ENCODE measurements around the gene PBXIP1. TPM values are rescaled to one million over a fixed set of nuclear protein-coding genes. Genes with fewer than 3 reads are reported as not detected.
A peak's percentile ranks its signal among the peaks of the same experiment; 100 is the strongest.

PBXIP1 gene
- total and polyA plus RNA-seq, 10 of the 15 experiments (the other 5 are each of a cell fraction or from before 2014, with no cell fraction given) = 0.63 to 25.6 (median 15.4) TPM

- TF ChIP-seq SUPT20H (IDR thresholded peaks at IDR 0.05; ENCODE audit: borderline replicate concordance, control insufficient read depth, low read depth, low read length) (no peak), HDGF (IDR thresholded peaks at IDR 0.05) (no peak), BRCA1 (IDR thresholded peaks at IDR 0.05; ENCODE audit: low read depth, low read length) (0 out of 2 replicates have a peak, but pooled peaks have one; percentile 20), IKZF2 (IDR thresholded peaks at IDR 0.05) (peak; percentile 77 to 80; a peak in 3 of 4 replicates), MYC (IDR thresholded peaks at IDR 0.05; ENCODE audit: insufficient read depth, insufficient read length, insufficient replicate concordance, low read length, severe bottlenecking) (no peak), RFX5 (IDR thresholded peaks at IDR 0.05; ENCODE audit: low read depth, low read length) (peak; percentile 51; the same call in 1 of the 2 replicates), STAT3 (IDR thresholded peaks at IDR 0.05; ENCODE audit: low read depth, low read length) (no peak), EGR1 (IDR thresholded peaks at IDR 0.05; ENCODE audit: borderline replicate concordance in 1 of 2, low read depth in 2 of 2, low read length in 2 of 2) (peak in 1 of 2 experiments; percentile 56; a peak in 2 of 3 replicates), PAX8 (IDR thresholded peaks at IDR 0.05) (no peak), ETV6 (conservative IDR thresholded peaks at IDR 0.05 in 1 of 2, IDR thresholded peaks at IDR 0.05 in 1 of 2; ENCODE audit: borderline replicate concordance in 1 of 2, low read depth in 1 of 2) (0 out of 4 replicates have a peak, but pooled peaks of 1 of the 2 experiments have one; percentile 31), SREBF1 (IDR thresholded peaks at IDR 0.05; ENCODE audit: low read length) (peak; percentile 98), ELK1 (IDR thresholded peaks at IDR 0.05; ENCODE audit: low read depth, low read length) (0 out of 2 replicates have a peak, but pooled peaks have one; percentile 48), BCL11A (IDR thresholded peaks at IDR 0.05; ENCODE audit: low read depth, low read length) (no peak; the same call in 1 of the 2 replicates), MYB (IDR thresholded peaks at IDR 0.05; ENCODE audit: borderline replicate concordance, low read depth, low read length) (no peak), CBFB (IDR thresholded peaks at IDR 0.05; ENCODE audit: low read depth) (peak; percentile 24; the same call in 1 of the 2 replicates), WRNIP1 (IDR thresholded peaks at IDR 0.05; ENCODE audit: borderline replicate concordance, low read depth, low read length) (no peak), KLF5 (IDR thresholded peaks at IDR 0.05; ENCODE audit: partially characterized antibody) (peak; percentile 99), REST (IDR thresholded peaks at IDR 0.05; ENCODE audit: low read depth, low read length) (no peak), FOXM1 (IDR thresholded peaks at IDR 0.05; ENCODE audit: low read depth, low read length) (no peak), POLR2A (IDR thresholded peaks at IDR 0.05; ENCODE audit: low read depth, low read length) (0 out of 2 replicates have a peak, but pooled peaks have one; percentile 28), SMAD5 (IDR thresholded peaks at IDR 0.05; ENCODE audit: low read depth) (peak; percentile 43; the same call in 1 of the 2 replicates), IRF3 (IDR thresholded peaks at IDR 0.05) (no peak; the same call in 1 of the 2 replicates), NFYB (IDR thresholded peaks at IDR 0.05; ENCODE audit: insufficient read depth, low read depth, low read length) (no peak), LARP7 (IDR thresholded peaks at IDR 0.05) (no peak), NFXL1 (IDR thresholded peaks at IDR 0.05; ENCODE audit: borderline replicate concordance) (no peak)
These were observed 18.6 kb downstream of the PBXIP1 start (continued) for GRCh38 chr1:154937085-154937987.
